ENCODE data around the gene NPY.
"Not testable (repeated sequence)": the region's sequence is repeated elsewhere in the genome, so short reads cannot be mapped to it uniquely, and the experiment has no call there.

NPY gene

GRCh38 chr7:24283897-24284698 lies at the start of gene NPY:
NPY (plus strand) TSS chr7:24284190; CDS start chr7:24285241, 1,051 bp downstream.
- DNase-seq (ENCODE audit: low spot score) (no peak), FAIRE-seq (no peak)

GRCh38 chr7:24239260-24239659 lies 44.7 kb upstream of the NPY start:
- DNase-seq (ENCODE audit: low spot score) (no peak), FAIRE-seq (no peak)

- FAIRE-seq (no peak), DNase-seq (ENCODE audit: low spot score) (no peak)
These were observed 42.8 kb upstream of the NPY start for GRCh38 chr7:24241206-24241605.

GRCh38 chr7:24244554-24244953 lies 39.4 kb upstream of the NPY start:
- no peak for DNase-seq (ENCODE audit: low spot score)

GRCh38 chr7:24245362-24245761 lies 38.6 kb upstream of the NPY start:
- DNase-seq (ENCODE audit: low spot score) (no peak), FAIRE-seq (no peak)

More at GRCh38 chr7:24244554-24244953, 39.4 kb upstream of the NPY start:
- FAIRE-seq = no peak

GRCh38 chr7:24249266-24249665 lies 34.7 kb upstream of the NPY start:
- no peak for DNase-seq (ENCODE audit: low spot score)
- no peak for FAIRE-seq

GRCh38 chr7:24251568-24251967 lies 32.4 kb upstream of the NPY start:
- DNase-seq (ENCODE audit: low spot score) = no peak
- no peak for FAIRE-seq

GRCh38 chr7:24255139-24255538 lies 28.9 kb upstream of the NPY start:
- DNase-seq (ENCODE audit: low spot score) = no peak
- no peak for FAIRE-seq

GRCh38 chr7:24258324-24258723 lies 25.7 kb upstream of the NPY start:
- not testable (repeated sequence) for DNase-seq (ENCODE audit: low spot score); FAIRE-seq

GRCh38 chr7:24271938-24272337 lies 12.1 kb upstream of the NPY start:
- DNase-seq (ENCODE audit: low spot score) = no peak
- no peak for FAIRE-seq

GRCh38 chr7:24279512-24279911 lies 4.5 kb upstream of the NPY start:
- FAIRE-seq = no peak

GRCh38 chr7:24283554-24283896 lies 465 bp upstream of the NPY start:
- FAIRE-seq = no peak

More at GRCh38 chr7:24279512-24279911, 4.5 kb upstream of the NPY start:
- no peak for DNase-seq (ENCODE audit: low spot score)

GRCh38 chr7:24284699-24285506 lies 913 bp downstream of the NPY start:
- FAIRE-seq (no peak), DNase-seq (ENCODE audit: low spot score) (no peak)

More at GRCh38 chr7:24283554-24283896, 465 bp upstream of the NPY start:
- DNase-seq (ENCODE audit: low spot score) = no peak

GRCh38 chr7:24290004-24290641 lies 6.1 kb downstream of the NPY start:
- DNase-seq (ENCODE audit: low spot score) (peak; percentile 72), FAIRE-seq (peak; percentile 13)

GRCh38 chr7:24291271-24291670 lies 7.3 kb downstream of the NPY start:
- FAIRE-seq = no peak
- no peak for DNase-seq (ENCODE audit: low spot score)

- no peak for FAIRE-seq
- no peak for DNase-seq (ENCODE audit: low spot score)
These were observed 13.4 kb downstream of the NPY start for GRCh38 chr7:24297362-24297761.

- DNase-seq (ENCODE audit: low spot score) (no peak), FAIRE-seq (peak; percentile 58)
These were observed 14.7 kb downstream of the NPY start for GRCh38 chr7:24298696-24299095.

- peak; percentile 23 for FAIRE-seq
These were observed 15.2 kb downstream of the NPY start for GRCh38 chr7:24299192-24299591.

GRCh38 chr7:24301703-24302102 lies 17.7 kb downstream of the NPY start:
- FAIRE-seq (no peak), DNase-seq (ENCODE audit: low spot score) (no peak)

More at GRCh38 chr7:24299192-24299591, 15.2 kb downstream of the NPY start:
- no peak for DNase-seq (ENCODE audit: low spot score)

GRCh38 chr7:24304494-24305095 lies 20.6 kb downstream of the NPY start:
- DNase-seq (ENCODE audit: low spot score) (no peak), FAIRE-seq (no peak)

- FAIRE-seq (no peak), DNase-seq (ENCODE audit: low spot score) (no peak)
These were observed 23.3 kb downstream of the NPY start for GRCh38 chr7:24307326-24307725.

GRCh38 chr7:24312588-24312987 lies 28.6 kb downstream of the NPY start:
- DNase-seq (ENCODE audit: low spot score) (no peak), FAIRE-seq (no peak)

Measured in urothelium cell line (cell line).